Measurements from ENCODE around the gene PZP.

DNA sequence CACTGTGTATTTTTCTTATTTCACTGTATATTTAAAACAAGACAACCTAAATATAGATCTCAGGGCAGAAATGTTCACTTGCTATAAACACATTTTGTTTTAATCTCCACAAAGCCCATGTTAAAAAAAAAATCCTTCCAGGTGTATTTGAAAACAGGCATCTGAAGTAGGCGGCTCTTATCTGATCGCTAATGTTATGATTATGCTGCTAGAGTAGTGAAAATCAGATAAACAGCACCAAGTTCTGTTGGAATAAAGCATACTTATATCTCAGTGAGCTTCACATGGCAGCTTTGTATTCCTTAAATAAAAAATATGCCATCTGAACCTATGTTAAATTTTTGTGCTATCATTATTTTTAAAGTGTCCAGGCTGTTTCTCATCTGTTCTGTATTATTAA lies 47.6 kb upstream of the PZP start:
- TF ChIP-seq, protein P1, sequence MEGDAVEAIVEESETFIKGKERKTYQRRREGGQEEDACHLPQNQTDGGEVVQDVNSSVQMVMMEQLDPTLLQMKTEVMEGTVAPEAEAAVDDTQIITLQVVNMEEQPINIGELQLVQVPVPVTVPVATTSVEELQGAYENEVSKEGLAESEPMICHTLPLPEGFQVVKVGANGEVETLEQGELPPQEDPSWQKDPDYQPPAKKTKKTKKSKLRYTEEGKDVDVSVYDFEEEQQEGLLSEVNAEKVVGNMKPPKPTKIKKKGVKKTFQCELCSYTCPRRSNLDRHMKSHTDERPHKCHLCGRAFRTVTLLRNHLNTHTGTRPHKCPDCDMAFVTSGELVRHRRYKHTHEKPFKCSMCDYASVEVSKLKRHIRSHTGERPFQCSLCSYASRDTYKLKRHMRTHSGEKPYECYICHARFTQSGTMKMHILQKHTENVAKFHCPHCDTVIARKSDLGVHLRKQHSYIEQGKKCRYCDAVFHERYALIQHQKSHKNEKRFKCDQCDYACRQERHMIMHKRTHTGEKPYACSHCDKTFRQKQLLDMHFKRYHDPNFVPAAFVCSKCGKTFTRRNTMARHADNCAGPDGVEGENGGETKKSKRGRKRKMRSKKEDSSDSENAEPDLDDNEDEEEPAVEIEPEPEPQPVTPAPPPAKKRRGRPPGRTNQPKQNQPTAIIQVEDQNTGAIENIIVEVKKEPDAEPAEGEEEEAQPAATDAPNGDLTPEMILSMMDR (IDR thresholded peaks at IDR 0.05) = no peak
- no peak for TF ChIP-seq EZH2 (IDR thresholded peaks at IDR 0.05; ENCODE audit: borderline replicate concordance, insufficient read depth, low read depth, low read length, poor library complexity, severe bottlenecking)

Measured in B cell (primary cell).